Spleen (tissue), 7 donors: Measurements from ENCODE around the gene CPSF4.
"Not testable (repeated sequence)": the region's sequence is repeated elsewhere in the genome, so short reads cannot be mapped to it uniquely, and the experiment has no call there.

Experiments
- POLR2A ChIP-seq, 3 donors: fragments of 450-650 bp; IDR thresholded peaks; one replicate each; pipeline ENCODE4 v1.5.1; 2017; ENCODE audit warnings: antibody characterized with exemption in 3 of 3, mild to moderate bottlenecking in 1 of 3
- POLR2AphosphoS5 ChIP-seq, 3 donors: sonication (generic); formaldehyde crosslinking; IDR thresholded peaks; one replicate each; pipeline ENCODE4 v1.5.1; 2017; ENCODE audit warnings: antibody characterized with exemption in 3 of 3
- TF ChIP-seq, protein P1 (sequence below), 11 experiments: fragments of 200-600 bp in 7 of 11; fragments of 450-650 bp in 4 of 11; sonication (generic) in 4 of 11; IDR thresholded peaks in 8 of 11; conservative IDR thresholded peaks in 3 of 11; 1 replicate in 7 of 11; 2 replicates in 4 of 11; pipeline versions ENCODE4 v1.4.0 to v1.8.0; 2016 to 2021; ENCODE audit warnings: antibody characterized with exemption in 11 of 11, inconsistent platforms in 4 of 11, mild to moderate bottlenecking in 1 of 11
- donor health status: DM: no; HTN: no; CAD: no; lungs with moderate emphysema.
- donor health status: DM: no; HTN: no; CAD: no.
- donor health status: DM: no; HTN: no; CAD: no.

DNA sequence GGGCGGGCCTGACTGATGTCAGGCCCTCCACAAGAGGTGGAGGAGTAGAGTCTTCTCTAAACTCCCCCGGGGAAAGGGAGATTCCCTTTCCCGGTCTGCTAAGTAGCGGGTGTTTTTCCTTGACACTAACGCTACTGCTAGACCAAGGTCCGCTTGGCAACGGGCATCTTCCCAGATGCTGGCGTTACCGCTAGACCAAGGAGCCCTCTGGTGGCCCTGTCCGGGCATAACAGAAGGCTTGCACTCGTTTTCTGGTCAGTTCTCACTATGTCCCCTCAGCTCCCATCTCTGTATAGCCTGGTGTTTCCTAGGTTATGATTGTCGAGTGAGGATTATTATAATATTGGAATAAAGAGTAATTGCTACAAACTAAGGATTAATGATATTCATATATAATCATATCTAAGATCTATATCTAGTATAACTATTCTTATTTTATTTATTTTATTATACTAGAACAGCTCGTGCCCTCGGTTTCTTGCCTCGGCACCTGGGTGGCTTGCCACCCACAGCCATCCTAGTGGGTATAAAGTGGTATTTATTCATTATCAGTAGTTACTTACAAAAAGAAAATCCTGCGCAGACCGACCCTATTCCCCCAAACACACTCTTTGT, 23.1 kb upstream of the CPSF4 start:
- not testable (repeated sequence) for TF ChIP-seq POLR2A (IDR thresholded peaks at IDR 0.05)
- TF ChIP-seq, protein P1, sequence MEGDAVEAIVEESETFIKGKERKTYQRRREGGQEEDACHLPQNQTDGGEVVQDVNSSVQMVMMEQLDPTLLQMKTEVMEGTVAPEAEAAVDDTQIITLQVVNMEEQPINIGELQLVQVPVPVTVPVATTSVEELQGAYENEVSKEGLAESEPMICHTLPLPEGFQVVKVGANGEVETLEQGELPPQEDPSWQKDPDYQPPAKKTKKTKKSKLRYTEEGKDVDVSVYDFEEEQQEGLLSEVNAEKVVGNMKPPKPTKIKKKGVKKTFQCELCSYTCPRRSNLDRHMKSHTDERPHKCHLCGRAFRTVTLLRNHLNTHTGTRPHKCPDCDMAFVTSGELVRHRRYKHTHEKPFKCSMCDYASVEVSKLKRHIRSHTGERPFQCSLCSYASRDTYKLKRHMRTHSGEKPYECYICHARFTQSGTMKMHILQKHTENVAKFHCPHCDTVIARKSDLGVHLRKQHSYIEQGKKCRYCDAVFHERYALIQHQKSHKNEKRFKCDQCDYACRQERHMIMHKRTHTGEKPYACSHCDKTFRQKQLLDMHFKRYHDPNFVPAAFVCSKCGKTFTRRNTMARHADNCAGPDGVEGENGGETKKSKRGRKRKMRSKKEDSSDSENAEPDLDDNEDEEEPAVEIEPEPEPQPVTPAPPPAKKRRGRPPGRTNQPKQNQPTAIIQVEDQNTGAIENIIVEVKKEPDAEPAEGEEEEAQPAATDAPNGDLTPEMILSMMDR (IDR thresholded peaks at IDR 0.05 in 8 of 11, conservative IDR thresholded peaks at IDR 0.05 in 3 of 11), result peak in 10 of 11 experiments; percentile 19 to 74 (median 56)
- TF ChIP-seq POLR2AphosphoS5 (IDR thresholded peaks at IDR 0.05), result peak in 1 of 3 donors; percentile 21
